Natural killer cell treated with Interleukin-12 subunit alpha and Interleukin-12 subunit beta and Interleukin-15 and Interleukin-18, amount 100 ng/mL, for 72 hours (primary cell): ENCODE measurements around the gene LCE6A. TPM values are rescaled to one million over a fixed set of nuclear protein-coding genes. Genes with fewer than 3 reads are reported as not detected.
A peak's percentile ranks its signal among the peaks of the same experiment; 100 is the strongest.

ENCODE experiments used
- ATAC-seq, 2 donors: fragments of 150-1000 bp; cut with Tn5 transposase in 1 of 2; sonication (Bioruptor Pico), chemical (Tn5 transposase) in 1 of 2; 2 replicates each; pipeline ENCODE4 v1.10.0; 2021
- DNase-seq: peaks from one replicate; pipeline ENCODE4 v3.0.0; 2022; ENCODE audit warnings: low spot score
- H3K27ac Mint-ChIP-seq, 2 donors: 1 replicate in 1 of 2; 2 replicates in 1 of 2; pipeline ENCODE4 v1.8.0; 2022; ENCODE audit warnings: mixed read lengths in 2 of 2, mild to moderate bottlenecking in 1 of 2, moderate library complexity in 1 of 2
- H3K27me3 Mint-ChIP-seq, 2 donors: 1 replicate in 1 of 2; 2 replicates in 1 of 2; pipeline ENCODE4 v1.8.0; 2022; ENCODE audit warnings: mixed read lengths in 2 of 2
- H3K36me3 Mint-ChIP-seq: one replicate; pipeline ENCODE4 v1.8.0; 2022; ENCODE audit warnings: mixed read lengths
- H3K4me1 Mint-ChIP-seq, 2 donors: 1 replicate in 1 of 2; 2 replicates in 1 of 2; pipeline ENCODE4 v1.8.0; 2022; ENCODE audit warnings: low read depth in 2 of 2, mixed read lengths in 2 of 2, mild to moderate bottlenecking in 1 of 2
- H3K4me3 Mint-ChIP-seq: one replicate; pipeline ENCODE4 v1.8.0; 2022; ENCODE audit warnings: mixed read lengths
- H3K9me3 Mint-ChIP-seq: 2 replicates; pipeline ENCODE4 v1.8.0; 2022; ENCODE audit warnings: mixed read lengths
- total RNA-seq, 2 donors: library from RNA; stranded (reverse); gene quantifications; one replicate each; pipeline ENCODE4 v1.2.3, GENCODE V29; 2022

LCE6A gene
- total RNA-seq, 2 donors from 2014 or later: not detected

DNA sequence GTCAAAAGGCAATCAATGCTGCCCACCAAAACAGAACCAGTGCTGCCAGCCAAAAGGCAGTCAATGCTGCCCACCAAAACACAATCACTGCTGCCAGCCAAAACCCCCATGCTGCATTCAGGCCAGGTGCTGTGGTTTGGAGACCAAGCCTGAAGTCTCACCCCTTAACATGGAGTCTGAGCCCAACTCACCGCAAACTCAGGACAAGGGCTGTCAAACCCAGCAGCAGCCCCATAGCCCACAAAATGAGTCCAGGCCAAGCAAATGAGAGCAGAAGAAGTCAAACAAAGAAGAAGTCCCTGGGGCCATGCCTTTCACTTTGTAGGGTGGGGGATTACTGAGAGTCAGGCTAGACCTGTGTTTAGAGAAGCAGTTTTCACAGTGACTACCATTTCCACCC is 41.9 kb downstream of the LCE6A start:
- Mint-ChIP-seq H3K4me1 (no peaks in the 10 kb centered on the region), H3K36me3 (no peaks in the 10 kb centered on the region), H3K9me3 (no peaks in the 10 kb centered on the region), H3K4me3 (no peak overlapping the region), H3K27me3 (peaks cover 9 to 15% of the 10 kb centered on the region in 2 donors), H3K27ac (no peak overlapping the region)
- ATAC-seq (no peak), DNase-seq (no peak)

DNA sequence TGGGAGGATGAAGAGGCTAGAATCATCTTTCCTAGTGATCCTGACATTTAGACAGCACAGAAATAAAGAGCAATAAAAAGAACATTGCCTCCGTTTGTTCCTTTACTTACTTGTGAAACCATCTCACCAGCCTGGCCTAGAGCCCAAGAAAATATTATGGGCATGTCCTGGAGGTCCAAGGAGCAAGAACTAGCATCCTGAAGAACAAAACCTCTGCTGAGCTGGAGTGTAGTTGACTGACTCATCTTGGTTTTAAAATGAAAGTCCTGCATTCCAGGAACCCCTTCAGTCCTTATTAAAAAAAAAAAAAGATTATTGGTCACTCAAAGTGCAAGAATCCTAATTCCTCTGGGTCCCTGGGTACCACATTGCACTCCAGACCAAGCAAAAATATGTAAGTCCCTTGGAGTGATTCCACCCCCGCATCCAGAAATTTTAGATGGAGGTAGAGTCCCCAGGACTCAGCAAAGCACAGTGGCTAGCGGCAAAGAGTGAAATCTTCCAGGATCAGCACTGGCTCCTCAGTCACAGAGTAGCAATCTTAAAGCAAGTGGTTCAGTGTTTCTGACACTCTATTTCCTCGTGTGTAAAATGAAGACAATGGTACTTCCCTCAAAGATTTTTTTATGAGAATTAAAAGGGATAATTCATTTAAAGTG is 42.4 kb downstream of the LCE6A start:
- DNase-seq: no peak
- no peaks in the 10 kb centered on the region for H3K36me3 Mint-ChIP-seq
- no peaks in the 10 kb centered on the region for H3K9me3 Mint-ChIP-seq
- no peak for ATAC-seq
- H3K4me3 Mint-ChIP-seq: no peak overlapping the region
- H3K27ac Mint-ChIP-seq: no peak overlapping the region
- peaks cover 14 to 17% of the 10 kb centered on the region in 2 donors for H3K27me3 Mint-ChIP-seq
- no peaks in the 10 kb centered on the region for H3K4me1 Mint-ChIP-seq

DNA sequence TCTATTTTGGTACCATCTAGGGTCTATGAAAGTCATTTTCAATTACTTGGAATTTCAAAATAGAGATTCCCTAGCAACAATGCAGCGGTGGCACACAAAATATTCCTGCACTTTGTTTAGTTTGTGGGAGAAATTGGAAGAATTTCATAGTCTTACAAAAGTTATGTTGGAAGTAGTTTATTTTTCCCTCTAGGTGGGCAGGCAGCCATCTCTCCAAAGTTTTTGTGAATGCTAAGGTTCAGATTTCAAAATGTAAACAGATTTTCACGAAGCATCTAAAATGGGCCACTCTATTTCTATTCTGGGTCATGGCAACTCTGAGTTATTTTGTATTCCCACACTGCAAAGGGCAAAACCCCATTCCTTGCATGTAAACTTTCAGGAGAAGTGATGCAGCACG is 43.4 kb downstream of the LCE6A start:
- H3K27ac Mint-ChIP-seq: no peak overlapping the region
- H3K4me3 Mint-ChIP-seq: no peak overlapping the region
- ATAC-seq (no peak), DNase-seq (no peak)
- no peaks in the 10 kb centered on the region for H3K4me1 Mint-ChIP-seq
- no peaks in the 10 kb centered on the region for H3K36me3 Mint-ChIP-seq
- H3K27me3 Mint-ChIP-seq: peaks cover 16 to 20% of the 10 kb centered on the region in 2 donors
- no peaks in the 10 kb centered on the region for H3K9me3 Mint-ChIP-seq

DNA sequence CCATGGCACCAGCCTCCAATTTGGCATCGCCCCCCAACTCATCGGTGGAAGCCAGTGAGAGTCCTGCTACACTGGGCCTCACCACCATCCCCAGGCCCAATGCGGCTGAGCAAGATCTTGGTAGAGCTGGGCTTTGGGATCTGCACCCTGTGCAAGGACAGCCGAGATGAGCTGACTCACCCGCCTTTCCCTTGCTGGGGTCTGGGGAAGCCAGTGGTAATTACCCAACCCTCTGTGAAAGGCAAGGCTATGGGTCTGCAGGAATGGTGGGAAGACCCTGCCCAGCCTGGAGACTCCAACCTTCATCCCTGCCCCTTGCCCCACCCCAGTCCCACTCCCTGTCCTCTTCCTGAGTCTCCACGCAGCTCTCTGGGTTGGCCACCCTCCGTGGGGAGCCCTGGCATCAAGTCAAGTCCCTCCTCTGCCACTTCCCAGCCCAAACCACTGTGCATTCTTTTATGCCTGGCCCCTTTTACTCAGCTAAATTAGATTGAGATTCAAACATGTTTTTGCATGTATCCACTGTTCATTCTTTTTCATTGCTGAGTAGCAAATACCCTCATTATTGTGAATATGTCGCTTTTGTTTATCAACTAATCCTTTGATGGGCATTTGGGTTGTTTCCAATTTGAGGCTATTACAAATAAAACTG is 44.2 kb downstream of the LCE6A start:
- peaks cover 20% of the 10 kb centered on the region in 2 donors for H3K27me3 Mint-ChIP-seq
- no peaks in the 10 kb centered on the region for H3K36me3 Mint-ChIP-seq
- H3K4me1 Mint-ChIP-seq: no peaks in the 10 kb centered on the region
- H3K9me3 Mint-ChIP-seq: no peaks in the 10 kb centered on the region
- H3K4me3 Mint-ChIP-seq: no peak overlapping the region
- ATAC-seq: peak; percentile 46 to 53
- no peak overlapping the region for H3K27ac Mint-ChIP-seq
- no peak for DNase-seq

DNA sequence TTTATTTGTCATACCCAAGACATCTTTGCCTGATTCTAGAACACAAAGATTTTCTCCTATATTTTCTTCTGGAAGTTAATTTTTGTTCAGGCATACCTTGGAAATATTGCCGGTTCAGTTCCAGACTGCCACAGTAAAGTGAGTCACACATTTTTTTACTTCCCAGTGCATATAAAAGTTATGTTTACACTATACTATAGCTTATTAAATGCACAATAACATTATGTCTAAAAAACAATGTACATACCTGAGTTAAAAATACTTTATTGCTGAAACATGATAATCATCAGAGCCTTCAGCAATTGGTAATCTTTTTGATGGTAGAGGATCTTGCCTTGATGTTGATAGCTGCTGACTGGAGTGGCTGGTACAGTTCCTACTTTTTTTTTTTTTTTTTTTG is 45.5 kb downstream of the LCE6A start:
- ATAC-seq (no peak), DNase-seq (no peak)
- Mint-ChIP-seq H3K36me3 (no peaks in the 10 kb centered on the region), H3K27me3 (peaks cover 22 to 25% of the 10 kb centered on the region in 2 donors), H3K4me3 (no peak overlapping the region), H3K27ac (no peak overlapping the region), H3K9me3 (no peaks in the 10 kb centered on the region), H3K4me1 (no peaks in the 10 kb centered on the region)

Other genes starting within 250 kb of the LCE6A start
- not detected for gene LCE3C, start 242.6 kb upstream of the LCE6A start, total RNA-seq
- gene LCE3B, start 229.0 kb upstream of the LCE6A start, total RNA-seq: not detected
- not detected for gene LCE3A, start 219.8 kb upstream of the LCE6A start, total RNA-seq
- gene LCE2D, start 179.5 kb upstream of the LCE6A start, total RNA-seq: not detected
- not detected for gene LCE2C, start 167.6 kb upstream of the LCE6A start, total RNA-seq
- gene LCE2B, start 156.7 kb upstream of the LCE6A start, total RNA-seq: not detected
- gene LCE2A, start 144.5 kb upstream of the LCE6A start, total RNA-seq: not detected
- not detected for gene LCE4A, start 134.7 kb upstream of the LCE6A start, total RNA-seq
- not detected for gene KPRP, start 84.8 kb upstream of the LCE6A start, total RNA-seq
- gene LCE1F, start 67.7 kb upstream of the LCE6A start, total RNA-seq: not detected
- not detected for gene LCE1E, start 56.6 kb upstream of the LCE6A start, total RNA-seq
- not detected for gene LCE1D, start 46.1 kb upstream of the LCE6A start, total RNA-seq
- gene LCE1C, start 36.2 kb upstream of the LCE6A start, total RNA-seq: not detected
- gene LCE1B, start 30.9 kb upstream of the LCE6A start, total RNA-seq: not detected
- gene LCE1A, start 15.4 kb upstream of the LCE6A start, total RNA-seq: not detected
- gene LCE7A, start 17.1 kb downstream of the LCE6A start, total RNA-seq: not detected
- gene SMCP, start 35.5 kb downstream of the LCE6A start, total RNA-seq: not detected
- gene IVL, start 65.7 kb downstream of the LCE6A start, total RNA-seq: not detected
- not detected for gene SPRR5, start 104.3 kb downstream of the LCE6A start, total RNA-seq
- not detected for gene SPRR4, start 127.8 kb downstream of the LCE6A start, total RNA-seq
- gene SPRR1A, start 141.2 kb downstream of the LCE6A start, total RNA-seq: not detected
- not detected for gene SPRR3, start 158.9 kb downstream of the LCE6A start, total RNA-seq
- gene SPRR1B, start 188.3 kb downstream of the LCE6A start, total RNA-seq: not detected
- gene SPRR2D, start 198.3 kb downstream of the LCE6A start, total RNA-seq: not detected
- gene SPRR2A, start 214.7 kb downstream of the LCE6A start, total RNA-seq: not detected
- gene SPRR2B, start 228.8 kb downstream of the LCE6A start, total RNA-seq: not detected